ENCODE results near the gene ARMC5. TPM values are rescaled to one million over a fixed set of nuclear protein-coding genes. Genes with fewer than 3 reads are reported as not detected.
A peak's percentile ranks its signal among the peaks of the same experiment; 100 is the strongest.

ARMC5 gene
- total RNA-seq, 6 donors from 2014 or later: 6.6 to 18.9 (median 16.2) TPM

DNA sequence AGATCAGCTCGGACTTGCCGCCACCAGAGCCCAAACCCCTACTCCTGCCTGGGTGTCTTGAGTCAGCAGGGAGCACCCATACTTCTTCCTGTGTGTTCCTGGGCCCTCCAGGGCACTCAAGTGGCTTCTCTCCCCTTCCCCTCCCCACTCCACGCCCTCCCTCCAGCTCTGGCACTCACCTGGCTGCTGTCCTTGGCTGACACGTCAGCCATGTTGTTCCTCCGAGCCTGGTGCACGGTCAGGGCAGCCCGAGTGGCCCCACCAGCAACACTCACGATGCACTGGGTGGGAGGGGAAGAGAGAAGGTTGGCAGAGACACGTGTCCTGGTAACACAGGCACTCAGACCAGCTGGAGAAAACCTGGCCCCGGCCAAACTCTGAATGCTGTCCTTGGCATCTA is 37.4 kb downstream of the ARMC5 start:
- DNase-seq: peak; percentile 47 to 82
- no peaks in the 10 kb centered on the region for H3K9me3 ChIP-seq
- 68 to 75% methylated on average over 8 to 10 of the region's 10 CpGs for WGBS, 2 donors
- TF ChIP-seq POLR2A (IDR thresholded peaks at IDR 0.05) (no peak), POLR2AphosphoS5 (IDR thresholded peaks at IDR 0.05) (peak in 1 of 2 donors; percentile 46)
- ATAC-seq (ENCODE audit: low FRiP score in 2 of 2): peak in 1 of 2 donors; percentile 65
- H3K4me1 ChIP-seq: peaks cover 0 to 30% (median 10%) of the 10 kb centered on the region in 4 donors
- H3K36me3 ChIP-seq: peaks cover 4 to 82% (median 48%) of the 10 kb centered on the region in 4 donors
- no peak overlapping the region for H3K4me3 ChIP-seq
- H3K27ac ChIP-seq: peak overlapping the region in 2 of 4 donors; percentile 32 to 69
- no peaks in the 10 kb centered on the region for H3K27me3 ChIP-seq

DNA sequence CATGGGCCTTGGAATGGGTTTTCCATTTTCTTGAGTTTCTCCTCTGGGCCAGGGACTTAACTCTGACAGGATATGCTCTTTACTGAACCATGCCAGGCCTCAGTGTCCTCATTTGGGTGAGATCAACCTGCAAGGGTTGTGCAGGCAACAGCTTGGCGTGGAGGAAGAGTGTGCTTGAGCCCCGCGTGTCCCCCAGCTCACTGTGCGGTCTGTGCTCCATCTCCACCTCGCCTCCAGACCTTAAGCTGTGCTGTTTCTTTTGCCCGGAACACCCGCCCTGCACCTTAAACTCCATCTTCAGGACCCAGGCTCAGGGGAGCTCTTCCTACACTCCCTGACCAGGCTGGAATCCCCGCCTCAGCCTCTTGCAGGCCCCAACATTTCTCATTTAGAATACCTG is 39.2 kb downstream of the ARMC5 start:
- no peak for ATAC-seq (ENCODE audit: low FRiP score in 2 of 2)
- Histone ChIP-seq H3K27ac (no peak overlapping the region), H3K4me1 (peaks cover 5 to 42% (median 20%) of the 10 kb centered on the region in 4 donors), H3K9me3 (no peaks in the 10 kb centered on the region), H3K36me3 (peaks cover 3 to 64% (median 32%) of the 10 kb centered on the region in 4 donors), H3K27me3 (no peaks in the 10 kb centered on the region), H3K4me3 (no peak overlapping the region)
- 91 to 100% methylated on average over 8 of the region's 8 CpGs for WGBS, 2 donors
- DNase-seq: no peak
- TF ChIP-seq, protein P1, sequence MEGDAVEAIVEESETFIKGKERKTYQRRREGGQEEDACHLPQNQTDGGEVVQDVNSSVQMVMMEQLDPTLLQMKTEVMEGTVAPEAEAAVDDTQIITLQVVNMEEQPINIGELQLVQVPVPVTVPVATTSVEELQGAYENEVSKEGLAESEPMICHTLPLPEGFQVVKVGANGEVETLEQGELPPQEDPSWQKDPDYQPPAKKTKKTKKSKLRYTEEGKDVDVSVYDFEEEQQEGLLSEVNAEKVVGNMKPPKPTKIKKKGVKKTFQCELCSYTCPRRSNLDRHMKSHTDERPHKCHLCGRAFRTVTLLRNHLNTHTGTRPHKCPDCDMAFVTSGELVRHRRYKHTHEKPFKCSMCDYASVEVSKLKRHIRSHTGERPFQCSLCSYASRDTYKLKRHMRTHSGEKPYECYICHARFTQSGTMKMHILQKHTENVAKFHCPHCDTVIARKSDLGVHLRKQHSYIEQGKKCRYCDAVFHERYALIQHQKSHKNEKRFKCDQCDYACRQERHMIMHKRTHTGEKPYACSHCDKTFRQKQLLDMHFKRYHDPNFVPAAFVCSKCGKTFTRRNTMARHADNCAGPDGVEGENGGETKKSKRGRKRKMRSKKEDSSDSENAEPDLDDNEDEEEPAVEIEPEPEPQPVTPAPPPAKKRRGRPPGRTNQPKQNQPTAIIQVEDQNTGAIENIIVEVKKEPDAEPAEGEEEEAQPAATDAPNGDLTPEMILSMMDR (IDR thresholded peaks at IDR 0.05): no peak
- TF ChIP-seq POLR2AphosphoS5 (IDR thresholded peaks at IDR 0.05) (no peak), POLR2A (IDR thresholded peaks at IDR 0.05) (no peak), EP300 (IDR thresholded peaks at IDR 0.05) (no peak)

DNA sequence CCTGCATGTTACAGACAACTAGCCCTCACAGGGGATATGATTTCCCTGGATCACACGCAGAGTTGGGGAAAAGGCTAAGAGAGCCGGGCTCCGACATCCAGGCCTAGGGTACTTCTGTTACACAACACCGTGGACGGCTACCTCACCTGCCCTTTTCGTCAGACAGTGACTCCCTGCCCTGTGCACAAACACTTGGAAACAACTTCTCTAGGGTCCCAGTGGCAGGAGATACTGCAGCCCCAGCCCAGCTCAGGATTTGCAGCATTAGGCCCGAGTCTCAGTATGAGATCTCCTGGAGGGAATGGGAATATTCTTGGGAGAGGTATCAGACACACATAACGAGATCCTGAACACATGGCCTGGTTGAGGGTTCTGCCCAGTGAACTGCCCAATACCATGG is 40.6 kb downstream of the ARMC5 start:
- TF ChIP-seq POLR2A (IDR thresholded peaks at IDR 0.05): no peak
- TF ChIP-seq, protein P1 (IDR thresholded peaks at IDR 0.05): no peak
- no peak for TF ChIP-seq EP300 (IDR thresholded peaks at IDR 0.05)
- TF ChIP-seq POLR2AphosphoS5 (IDR thresholded peaks at IDR 0.05): no peak
- WGBS, 2 donors: 92 to 94% methylated on average over 7 to 8 of the region's 8 CpGs
- H3K36me3 ChIP-seq: peaks cover 0 to 55% (median 29%) of the 10 kb centered on the region in 4 donors
- H3K9me3 ChIP-seq: no peaks in the 10 kb centered on the region
- DNase-seq (no peak), ATAC-seq (ENCODE audit: low FRiP score in 2 of 2) (no peak)
- no peak overlapping the region for H3K27ac ChIP-seq
- H3K4me1 ChIP-seq: peaks cover 9 to 52% (median 33%) of the 10 kb centered on the region in 4 donors
- H3K4me3 ChIP-seq: no peak overlapping the region
- H3K27me3 ChIP-seq: no peaks in the 10 kb centered on the region

DNA sequence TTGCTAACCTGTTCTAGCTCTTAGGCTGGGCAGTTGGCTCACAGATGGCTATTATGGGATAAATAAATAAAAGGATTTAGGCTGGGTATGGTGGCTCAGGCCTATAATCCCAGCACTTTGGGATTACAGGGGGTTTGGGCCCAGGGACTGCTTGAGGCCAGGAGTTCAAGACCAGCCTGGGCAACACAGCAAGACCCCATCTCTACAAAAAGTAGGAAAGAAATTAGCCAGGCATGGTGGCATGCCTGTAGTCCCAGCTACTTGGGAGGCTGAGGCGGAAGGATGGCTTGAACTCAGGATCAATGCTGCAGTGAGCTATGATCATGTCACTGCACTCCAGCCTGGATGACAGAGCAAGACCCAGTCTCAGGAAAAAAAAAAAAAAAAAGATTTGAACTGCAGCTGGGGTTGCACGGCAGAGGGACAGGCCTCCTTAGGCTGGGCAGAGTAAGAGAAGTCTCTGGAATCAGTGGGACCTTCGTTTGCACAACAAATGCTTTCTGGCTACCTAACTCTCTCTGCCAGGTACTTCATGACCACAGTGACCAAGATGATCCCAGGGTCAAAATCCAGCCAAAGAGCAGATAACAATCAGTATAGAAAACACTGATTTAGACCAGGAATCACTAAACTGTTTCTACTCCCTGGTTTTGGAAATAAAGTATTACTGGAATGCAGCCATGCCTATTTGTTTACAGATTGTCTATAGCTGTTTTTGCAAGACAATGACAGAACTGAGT is 42.1 kb downstream of the ARMC5 start:
- TF ChIP-seq, protein P1 (IDR thresholded peaks at IDR 0.05): no peak
- TF ChIP-seq POLR2AphosphoS5 (IDR thresholded peaks at IDR 0.05): no peak
- no peak for TF ChIP-seq EP300 (IDR thresholded peaks at IDR 0.05)
- no peak for TF ChIP-seq POLR2A (IDR thresholded peaks at IDR 0.05)
- Histone ChIP-seq H3K9me3 (no peaks in the 10 kb centered on the region), H3K4me3 (no peak overlapping the region), H3K27me3 (no peaks in the 10 kb centered on the region), H3K36me3 (peaks cover 0 to 49% (median 25%) of the 10 kb centered on the region in 4 donors), H3K4me1 (peaks cover 10 to 48% (median 33%) of the 10 kb centered on the region in 4 donors), H3K27ac (peak overlapping the region in 1 of 4 donors; percentile 47)
- 69 to 82% methylated on average over 3 of the region's 3 CpGs for WGBS, 2 donors
- no peak for DNase-seq
- ATAC-seq (ENCODE audit: low FRiP score in 2 of 2): no peak

DNA sequence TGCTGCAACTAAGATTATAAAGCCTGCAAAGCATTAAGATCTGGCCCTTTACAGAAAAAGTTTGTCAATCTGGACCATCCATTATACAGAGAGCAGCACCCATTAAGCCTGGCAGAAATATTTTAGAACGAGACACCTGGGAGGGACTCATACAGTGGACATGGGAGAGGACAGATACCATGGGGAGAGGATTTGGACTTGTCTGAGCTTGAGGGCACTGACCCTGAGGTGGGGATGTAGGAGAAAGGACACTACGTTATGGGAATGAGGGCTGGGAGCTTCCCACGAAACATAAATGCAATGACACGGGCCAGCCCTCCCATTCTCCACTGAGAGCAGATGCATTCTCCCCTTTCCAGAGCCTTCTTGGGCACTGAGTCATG is 42.7 kb downstream of the ARMC5 start:
- H3K4me1 ChIP-seq: peaks cover 16 to 50% (median 37%) of the 10 kb centered on the region in 4 donors
- no peak for TF ChIP-seq POLR2AphosphoS5 (IDR thresholded peaks at IDR 0.05)
- TF ChIP-seq EP300 (IDR thresholded peaks at IDR 0.05): no peak
- no peak for TF ChIP-seq POLR2A (IDR thresholded peaks at IDR 0.05)
- TF ChIP-seq, protein P1 (IDR thresholded peaks at IDR 0.05): no peak
- DNase-seq (no peak), ATAC-seq (ENCODE audit: low FRiP score in 2 of 2) (no peak)
- peaks cover 0 to 44% (median 22%) of the 10 kb centered on the region in 4 donors for H3K36me3 ChIP-seq
- 85 to 87% methylated on average over 4 of the region's 4 CpGs for WGBS, 2 donors
- no peaks in the 10 kb centered on the region for H3K9me3 ChIP-seq
- H3K4me3 ChIP-seq: no peak overlapping the region
- H3K27me3 ChIP-seq: no peaks in the 10 kb centered on the region
- H3K27ac ChIP-seq: peak overlapping the region in 3 of 4 donors; percentile 14 to 78 (median 44)
